ENCODE data around the gene C10orf67. TPM values are rescaled to one million over a fixed set of nuclear protein-coding genes. Genes with fewer than 3 reads are reported as not detected.
A peak's percentile ranks its signal among the peaks of the same experiment; 100 is the strongest.

The C10orf67 gene
- total RNA-seq, 1 experiment from 2014 or later, result not detected

DNA sequence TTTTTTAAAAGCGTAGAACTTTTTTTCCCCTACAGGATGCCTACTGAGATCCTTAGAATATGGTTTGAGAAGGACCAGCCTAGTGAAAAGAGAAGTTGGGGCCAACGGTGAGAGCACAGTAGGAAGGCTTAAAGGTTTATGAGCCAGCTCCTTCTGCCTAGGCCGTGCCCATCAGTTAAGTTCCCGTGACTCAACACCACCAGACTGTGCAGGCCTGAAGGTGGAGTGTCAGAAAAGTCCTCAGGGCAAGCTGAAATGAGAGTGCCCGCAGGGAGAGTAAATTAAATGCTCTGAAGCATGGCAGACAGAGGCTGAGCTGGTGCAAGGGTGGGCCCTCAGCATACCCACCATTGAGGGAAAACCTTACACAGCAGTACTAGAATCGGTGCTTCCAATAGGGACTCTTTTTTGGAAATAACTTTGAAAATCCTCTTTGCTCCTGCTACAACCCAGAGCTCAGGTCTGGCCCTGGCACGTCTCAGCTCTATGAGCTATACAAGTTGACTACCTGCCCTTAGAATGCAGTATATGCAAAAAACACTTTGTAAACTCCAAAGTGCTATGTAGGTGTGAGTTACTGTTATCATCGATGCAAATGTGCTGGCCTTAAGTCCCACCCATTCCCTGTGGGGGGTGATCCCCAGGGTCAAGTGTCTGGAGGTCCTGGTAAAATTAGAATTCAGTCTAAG lies 15.2 kb upstream of the C10orf67 start:
- in situ Hi-C loops (cut with HindIII; ENCODE audit: low pct_unique_long_range_greater_than_20kb, low sequenced_read_pairs), result no loop called here
- Histone ChIP-seq H3K4me3 (ENCODE audit: low read depth in 2 of 2, low read length in 2 of 2) (no peak overlapping the region), H3K27ac (ENCODE audit: low read length) (no peak overlapping the region)

DNA sequence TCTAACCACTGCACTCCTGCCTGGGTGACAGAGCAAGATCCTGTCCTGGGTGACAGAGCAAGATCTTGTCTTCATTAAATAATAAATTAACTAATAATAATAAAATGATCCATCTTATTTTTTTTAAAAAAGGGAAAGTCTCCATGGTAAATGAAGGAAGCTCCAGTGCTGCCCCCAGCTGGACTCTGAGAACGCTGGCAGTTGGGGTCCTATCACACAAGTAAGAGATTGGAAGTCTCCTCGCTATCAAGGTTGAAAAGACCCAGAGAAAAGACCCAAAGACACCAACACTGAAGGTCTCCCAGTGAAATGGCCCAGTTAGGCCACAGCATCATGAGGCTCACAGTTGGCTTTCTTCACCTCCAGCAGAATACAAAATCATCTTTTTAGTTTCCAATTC lies 13.8 kb upstream of the C10orf67 start:
- no peak for TF ChIP-seq SIN3A (IDR thresholded peaks at IDR 0.05; ENCODE audit: borderline replicate concordance, insufficient read depth, low read depth, low read length)
- TF ChIP-seq, protein P1, sequence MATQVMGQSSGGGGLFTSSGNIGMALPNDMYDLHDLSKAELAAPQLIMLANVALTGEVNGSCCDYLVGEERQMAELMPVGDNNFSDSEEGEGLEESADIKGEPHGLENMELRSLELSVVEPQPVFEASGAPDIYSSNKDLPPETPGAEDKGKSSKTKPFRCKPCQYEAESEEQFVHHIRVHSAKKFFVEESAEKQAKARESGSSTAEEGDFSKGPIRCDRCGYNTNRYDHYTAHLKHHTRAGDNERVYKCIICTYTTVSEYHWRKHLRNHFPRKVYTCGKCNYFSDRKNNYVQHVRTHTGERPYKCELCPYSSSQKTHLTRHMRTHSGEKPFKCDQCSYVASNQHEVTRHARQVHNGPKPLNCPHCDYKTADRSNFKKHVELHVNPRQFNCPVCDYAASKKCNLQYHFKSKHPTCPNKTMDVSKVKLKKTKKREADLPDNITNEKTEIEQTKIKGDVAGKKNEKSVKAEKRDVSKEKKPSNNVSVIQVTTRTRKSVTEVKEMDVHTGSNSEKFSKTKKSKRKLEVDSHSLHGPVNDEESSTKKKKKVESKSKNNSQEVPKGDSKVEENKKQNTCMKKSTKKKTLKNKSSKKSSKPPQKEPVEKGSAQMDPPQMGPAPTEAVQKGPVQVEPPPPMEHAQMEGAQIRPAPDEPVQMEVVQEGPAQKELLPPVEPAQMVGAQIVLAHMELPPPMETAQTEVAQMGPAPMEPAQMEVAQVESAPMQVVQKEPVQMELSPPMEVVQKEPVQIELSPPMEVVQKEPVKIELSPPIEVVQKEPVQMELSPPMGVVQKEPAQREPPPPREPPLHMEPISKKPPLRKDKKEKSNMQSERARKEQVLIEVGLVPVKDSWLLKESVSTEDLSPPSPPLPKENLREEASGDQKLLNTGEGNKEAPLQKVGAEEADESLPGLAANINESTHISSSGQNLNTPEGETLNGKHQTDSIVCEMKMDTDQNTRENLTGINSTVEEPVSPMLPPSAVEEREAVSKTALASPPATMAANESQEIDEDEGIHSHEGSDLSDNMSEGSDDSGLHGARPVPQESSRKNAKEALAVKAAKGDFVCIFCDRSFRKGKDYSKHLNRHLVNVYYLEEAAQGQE (IDR thresholded peaks at IDR 0.05; ENCODE audit: insufficient read depth in 1 of 2, low read depth in 2 of 2, low read length in 1 of 2), result no peak
- no peak for ATAC-seq
- intact Hi-C loops (cut with micrococcal nuclease; ENCODE audit: unreplicated experiment) (no loop called here), in situ Hi-C loops (cut with HindIII; ENCODE audit: low pct_unique_long_range_greater_than_20kb, low sequenced_read_pairs) (no loop called here)
- no peak overlapping the region for H3K27ac ChIP-seq (ENCODE audit: low read length)
- CTCF ChIA-PET, result no interaction called here
- POLR2A ChIA-PET, result no interaction called here
- H3K4me3 ChIP-seq (ENCODE audit: low read depth in 2 of 2, low read length in 2 of 2), result no peak overlapping the region
- DNase-seq (ENCODE audit: low read depth, low spot score), result no peak
- H3K36me3 ChIP-seq (ENCODE audit: control insufficient read depth, insufficient read depth, low read length), result no peaks in the 10 kb centered on the region
- H3K9me3 ChIP-seq (ENCODE audit: control insufficient read depth, insufficient read depth, low read depth, low read length), result no peaks in the 10 kb centered on the region
- H3K27me3 ChIP-seq (ENCODE audit: control insufficient read depth, insufficient read depth, low read length), result no peaks in the 10 kb centered on the region
- BruUV-seq (replicated peaks), result no TSS peak
- H3K4me1 ChIP-seq (ENCODE audit: control insufficient read depth, insufficient read depth, low read length), result no peaks in the 10 kb centered on the region

More for the DNA sequence above, 15.2 kb upstream of the C10orf67 start:
- BruUV-seq (replicated peaks), result no TSS peak
- TF ChIP-seq, protein P1 (IDR thresholded peaks at IDR 0.05; ENCODE audit: insufficient read depth in 1 of 2, low read depth in 2 of 2, low read length in 1 of 2), result no peak
- no peak for TF ChIP-seq POLR2AphosphoS5 (IDR thresholded peaks at IDR 0.05; ENCODE audit: low read depth, low read length)
- no peak for TF ChIP-seq TCF7L2 (IDR thresholded peaks at IDR 0.05; ENCODE audit: low read depth, low read length)
- TF ChIP-seq, protein P2, sequence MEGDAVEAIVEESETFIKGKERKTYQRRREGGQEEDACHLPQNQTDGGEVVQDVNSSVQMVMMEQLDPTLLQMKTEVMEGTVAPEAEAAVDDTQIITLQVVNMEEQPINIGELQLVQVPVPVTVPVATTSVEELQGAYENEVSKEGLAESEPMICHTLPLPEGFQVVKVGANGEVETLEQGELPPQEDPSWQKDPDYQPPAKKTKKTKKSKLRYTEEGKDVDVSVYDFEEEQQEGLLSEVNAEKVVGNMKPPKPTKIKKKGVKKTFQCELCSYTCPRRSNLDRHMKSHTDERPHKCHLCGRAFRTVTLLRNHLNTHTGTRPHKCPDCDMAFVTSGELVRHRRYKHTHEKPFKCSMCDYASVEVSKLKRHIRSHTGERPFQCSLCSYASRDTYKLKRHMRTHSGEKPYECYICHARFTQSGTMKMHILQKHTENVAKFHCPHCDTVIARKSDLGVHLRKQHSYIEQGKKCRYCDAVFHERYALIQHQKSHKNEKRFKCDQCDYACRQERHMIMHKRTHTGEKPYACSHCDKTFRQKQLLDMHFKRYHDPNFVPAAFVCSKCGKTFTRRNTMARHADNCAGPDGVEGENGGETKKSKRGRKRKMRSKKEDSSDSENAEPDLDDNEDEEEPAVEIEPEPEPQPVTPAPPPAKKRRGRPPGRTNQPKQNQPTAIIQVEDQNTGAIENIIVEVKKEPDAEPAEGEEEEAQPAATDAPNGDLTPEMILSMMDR (IDR thresholded peaks at IDR 0.05), result no peak
- no peak for TF ChIP-seq SIN3A (IDR thresholded peaks at IDR 0.05; ENCODE audit: borderline replicate concordance, insufficient read depth, low read depth, low read length)
- Histone ChIP-seq H3K36me3 (ENCODE audit: control insufficient read depth, insufficient read depth, low read length) (no peaks in the 10 kb centered on the region), H3K4me1 (ENCODE audit: control insufficient read depth, insufficient read depth, low read length) (no peaks in the 10 kb centered on the region), H3K27me3 (ENCODE audit: control insufficient read depth, insufficient read depth, low read length) (no peaks in the 10 kb centered on the region), H3K9me3 (ENCODE audit: control insufficient read depth, insufficient read depth, low read depth, low read length) (no peaks in the 10 kb centered on the region)
- ATAC-seq (0 out of 2 replicates have a peak, but pooled peaks have one; percentile 38), DNase-seq (ENCODE audit: low read depth, low spot score) (no peak)
- intact Hi-C loops (cut with micrococcal nuclease; ENCODE audit: unreplicated experiment), result no loop called here
- POLR2A ChIA-PET, result no interaction called here
- CTCF ChIA-PET, result no interaction called here

Measured in Panc1 (cell line).